ENCODE results near the gene TGFB1I1. TPM values are rescaled to one million over a fixed set of nuclear protein-coding genes. Genes with fewer than 3 reads are reported as not detected.

Gene TGFB1I1
- total RNA-seq, 1 donor from 2014 or later: 1.2 TPM

- DNase-seq (ENCODE audit: low spot score in 2 of 2) (no peak), FAIRE-seq (no peak)
These were observed 20.1 kb upstream of the TGFB1I1 start for GRCh38 chr16:31451681-31452351.

GRCh38 chr16:31452631-31453106, 19.3 kb upstream of the TGFB1I1 start:
- FAIRE-seq (no peak), DNase-seq (ENCODE audit: low spot score in 2 of 2) (no peak)

DNA sequence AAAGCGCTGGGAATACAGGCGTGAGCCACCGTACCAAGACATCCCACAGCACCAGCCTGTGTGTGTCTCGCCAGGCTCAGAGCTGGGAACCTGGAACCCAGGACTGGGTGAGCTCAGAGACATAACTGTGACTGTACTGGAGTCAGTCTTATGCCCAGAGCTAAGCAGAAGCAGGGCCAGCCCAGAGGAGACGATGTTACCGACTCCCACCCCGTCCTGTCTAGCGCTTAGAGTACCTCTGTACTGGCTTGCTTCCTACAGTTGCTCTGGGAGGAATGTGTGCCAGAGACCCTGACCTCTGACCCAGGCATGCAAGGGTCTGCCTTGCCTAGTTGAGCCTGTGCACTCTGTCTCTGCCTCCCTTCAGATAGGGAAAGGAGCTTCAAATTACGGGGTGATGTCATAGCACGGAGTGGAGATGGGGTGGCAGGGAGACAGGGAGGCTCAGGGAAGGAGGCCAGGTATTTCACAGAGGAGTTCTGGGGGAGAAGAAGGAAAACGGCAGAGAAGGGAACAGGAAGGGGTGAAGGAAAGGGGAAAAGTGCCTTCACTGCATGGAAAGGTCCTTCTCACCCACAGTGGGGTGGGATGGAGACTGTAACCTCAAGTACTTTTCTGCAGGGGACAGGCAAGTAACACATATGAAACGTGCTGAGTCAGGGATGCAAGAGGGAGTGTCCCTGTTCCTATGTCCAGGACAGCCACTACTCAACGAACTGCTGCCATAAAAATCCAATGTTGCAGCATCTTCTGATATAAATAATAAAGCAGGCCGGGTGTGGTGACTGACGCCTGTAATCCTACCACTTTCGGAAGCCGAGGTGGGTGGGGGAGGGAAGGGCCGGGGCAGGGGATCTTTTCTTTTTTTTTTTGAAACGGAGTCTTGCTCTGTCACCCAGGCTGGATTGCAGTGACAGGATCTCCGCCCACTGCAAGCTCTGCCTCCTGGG, 18.4 kb upstream of the TGFB1I1 start:
- no peak for DNase-seq (ENCODE audit: low spot score in 2 of 2)

DNA sequence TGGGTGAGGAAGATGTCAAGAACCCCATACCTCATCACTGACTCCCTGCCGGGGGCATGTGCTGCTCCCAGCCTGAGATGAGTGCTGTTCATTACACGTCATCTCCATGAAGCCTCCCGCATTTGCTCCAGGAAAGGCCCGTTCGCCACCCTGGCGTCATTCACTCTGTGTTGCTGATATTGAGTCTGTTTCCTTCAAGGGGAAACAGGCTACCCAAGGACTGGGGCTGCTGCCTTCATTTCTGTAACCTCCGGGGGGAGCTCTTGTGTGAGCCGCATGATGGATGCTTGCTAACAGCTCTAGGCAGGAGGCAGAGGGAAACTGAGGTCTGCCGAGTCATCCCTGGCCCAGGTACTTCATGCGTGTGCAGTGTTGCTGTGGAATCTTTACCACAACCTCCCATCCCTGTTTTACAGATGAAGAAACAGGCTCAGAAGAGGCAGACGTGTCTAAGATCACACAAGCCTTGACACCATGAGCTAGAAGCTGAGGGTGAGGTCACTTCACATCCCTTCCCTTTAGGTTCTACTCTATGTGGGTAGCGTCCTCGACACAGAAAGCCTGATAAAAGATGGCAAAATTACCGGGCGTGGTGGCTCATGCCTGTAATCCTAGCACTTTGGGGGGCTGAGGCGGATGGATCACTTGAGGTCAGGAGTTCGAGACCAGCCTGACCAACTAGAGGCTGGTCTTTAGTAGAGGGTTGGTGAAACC, 16.2 kb upstream of the TGFB1I1 start:
- DNase-seq (ENCODE audit: low spot score in 2 of 2) (no peak), FAIRE-seq (no peak)

More for the DNA sequence above, 18.4 kb upstream of the TGFB1I1 start:
- no peak for FAIRE-seq

- no peak for FAIRE-seq
- no peak for DNase-seq (ENCODE audit: low spot score in 2 of 2)
These were observed 15.0 kb upstream of the TGFB1I1 start for GRCh38 chr16:31456988-31457360.

DNA sequence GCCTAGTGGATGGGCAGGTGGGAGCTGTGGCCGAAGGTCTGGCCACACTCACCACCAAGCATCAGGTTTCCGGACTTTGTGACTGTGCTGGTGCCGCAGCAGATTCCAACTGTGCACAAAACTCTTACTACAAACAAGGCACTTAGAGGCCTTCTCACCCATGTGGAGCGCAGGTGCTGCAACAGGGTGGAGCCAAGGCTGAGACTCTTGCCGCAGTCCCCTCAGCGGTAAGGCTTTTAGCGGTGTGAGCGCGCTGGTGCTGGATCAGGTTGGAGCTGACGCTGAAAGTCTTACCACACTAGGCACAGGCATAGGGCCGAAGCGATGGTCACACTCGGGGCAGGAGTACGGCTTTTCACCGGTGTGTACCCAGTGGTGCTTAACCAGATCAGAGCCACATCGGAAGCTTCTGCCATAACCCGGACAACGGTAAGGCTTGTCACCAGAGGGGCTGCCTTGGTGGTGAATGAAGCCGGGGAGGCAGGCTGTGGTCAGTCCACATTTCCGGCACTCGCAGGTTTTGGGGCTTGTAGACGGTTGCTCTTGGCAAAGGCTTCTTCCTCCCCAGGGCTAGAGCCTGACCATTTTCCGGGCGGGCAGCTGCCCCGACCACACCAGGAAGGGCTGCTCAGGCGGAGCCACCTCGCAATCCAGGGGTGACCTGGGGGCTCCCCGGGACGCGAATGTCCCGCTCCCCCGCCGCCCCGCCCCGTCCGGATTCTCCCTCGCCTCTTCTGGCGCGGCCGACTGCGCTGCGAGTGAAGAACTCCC, 13.7 kb upstream of the TGFB1I1 start:
- DNase-seq (ENCODE audit: low spot score in 2 of 2): no peak

DNA sequence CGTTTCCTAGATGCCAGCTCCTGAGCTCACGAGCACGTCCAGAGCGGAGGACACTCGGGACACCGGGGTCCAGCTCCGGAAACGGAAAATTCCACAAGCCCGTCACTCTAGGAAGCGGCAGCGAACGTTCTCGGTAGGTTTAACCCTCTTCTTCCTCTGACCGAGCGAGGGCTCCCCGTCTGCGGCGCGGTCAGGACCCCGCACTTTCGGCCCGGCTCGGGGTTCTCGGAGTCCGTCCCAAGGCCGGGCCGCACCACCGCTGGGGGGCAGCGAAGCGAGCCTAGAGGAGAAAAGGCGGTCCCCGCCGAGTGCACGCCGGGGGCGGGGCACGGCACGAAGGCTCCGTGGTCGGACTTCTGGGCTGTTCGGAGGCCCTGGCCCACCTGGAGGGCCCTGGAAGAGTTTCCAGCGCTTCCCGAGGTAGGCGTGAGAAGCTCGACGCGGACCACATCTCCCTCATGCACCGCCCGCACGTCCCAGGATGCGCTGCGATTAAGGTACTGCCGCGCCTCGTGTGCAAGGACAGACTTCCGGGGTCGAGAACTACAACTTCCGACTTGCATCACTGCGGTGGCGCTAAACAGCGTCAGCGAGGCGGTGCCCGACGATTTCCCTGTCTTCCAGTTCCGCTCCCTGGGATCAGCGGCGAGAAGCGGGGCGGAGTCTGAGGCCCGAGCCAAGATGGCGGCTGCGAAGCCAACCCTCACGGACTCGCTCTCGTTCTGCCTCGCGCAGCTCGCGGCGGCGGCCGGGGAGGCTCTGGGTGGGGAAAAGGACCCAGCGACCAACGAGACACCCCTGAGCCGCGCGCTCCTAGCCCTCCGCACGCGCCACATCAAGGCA, 12.9 kb upstream of the TGFB1I1 start, which contains the start of gene ARMC5:
Gene ARMC5 (plus strand): TSS at position 658 of the 843 bp plus-strand sequence. CDS start 24 bp downstream, at position 682.
- DNase-seq (ENCODE audit: low spot score in 2 of 2) (peak; percentile 92 to 96), FAIRE-seq (no peak)

More for the DNA sequence above, 13.7 kb upstream of the TGFB1I1 start:
- FAIRE-seq: no peak

- FAIRE-seq (no peak), DNase-seq (ENCODE audit: low spot score in 2 of 2) (peak; percentile 96 to 98)
These were observed 12.0 kb upstream of the TGFB1I1 start for GRCh38 chr16:31459687-31460581.

DNA sequence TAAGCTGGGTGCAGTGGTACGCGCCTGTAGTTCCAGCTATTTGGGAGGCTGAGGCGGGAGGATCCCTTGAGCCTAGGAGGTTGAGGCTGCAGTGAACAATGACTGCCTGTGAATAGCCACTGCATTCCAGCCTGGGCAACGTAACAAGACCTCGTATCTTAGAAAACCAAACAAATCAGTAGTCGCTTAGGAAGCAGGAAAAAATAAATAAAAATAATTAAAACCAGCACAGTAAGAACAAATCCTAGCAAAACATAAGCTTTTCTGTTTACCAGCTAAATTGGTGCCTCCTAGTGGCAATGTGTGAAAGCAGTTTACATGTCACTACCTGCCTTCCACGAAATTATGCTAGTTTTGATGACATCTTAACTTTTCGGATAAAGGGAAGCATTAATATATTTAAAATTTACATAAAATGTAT, 11.4 kb upstream of the TGFB1I1 start:
- no peak for FAIRE-seq
- DNase-seq (ENCODE audit: low spot score in 2 of 2): peak in 1 of 2 donors; percentile 40

DNA sequence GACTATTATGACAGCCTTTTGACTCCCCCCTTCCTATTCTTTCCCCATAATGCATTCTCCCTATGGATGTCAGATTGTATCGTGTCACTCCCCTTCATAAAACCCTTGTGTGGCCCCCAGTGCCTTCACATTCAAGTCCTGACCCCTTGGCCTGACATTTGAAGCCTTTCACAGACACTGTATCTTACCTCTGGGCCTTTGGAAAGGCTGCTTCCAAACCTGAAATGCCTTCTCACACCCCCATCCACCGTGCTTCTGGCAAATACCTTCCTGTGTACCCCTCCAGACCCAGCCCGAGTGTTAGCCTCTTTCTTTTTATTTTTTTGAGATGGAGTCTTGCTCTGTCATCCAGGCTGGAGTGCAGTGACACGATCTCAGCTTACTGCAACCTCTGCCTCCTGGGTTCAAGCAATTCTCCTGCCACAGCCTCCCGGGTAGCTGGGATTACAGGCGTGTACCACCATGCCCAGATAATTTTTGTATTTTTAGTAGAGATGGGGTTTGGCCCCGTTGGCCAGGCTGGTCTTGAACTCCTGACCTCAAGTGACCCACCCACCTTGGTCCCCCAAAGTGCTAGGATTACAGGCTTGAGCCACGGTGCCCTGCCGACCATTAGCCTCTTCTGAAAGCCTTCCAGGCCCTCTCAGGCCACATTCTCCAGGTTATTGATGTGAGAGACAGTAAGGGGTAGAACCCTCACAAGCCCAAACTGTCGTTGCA, 10.6 kb upstream of the TGFB1I1 start:
- FAIRE-seq (no peak), DNase-seq (ENCODE audit: low spot score in 2 of 2) (no peak)

- no peak for DNase-seq (ENCODE audit: low spot score in 2 of 2)
- no peak for FAIRE-seq
These were observed 9.8 kb upstream of the TGFB1I1 start for GRCh38 chr16:31461921-31462804.

GRCh38 chr16:31464348-31464769, 7.6 kb upstream of the TGFB1I1 start:
- FAIRE-seq: no peak
- no peak for DNase-seq (ENCODE audit: low spot score in 2 of 2)

- no peak for DNase-seq (ENCODE audit: low spot score in 2 of 2)
- no peak for FAIRE-seq
These were observed 7.1 kb upstream of the TGFB1I1 start for GRCh38 chr16:31464781-31465260.

DNA sequence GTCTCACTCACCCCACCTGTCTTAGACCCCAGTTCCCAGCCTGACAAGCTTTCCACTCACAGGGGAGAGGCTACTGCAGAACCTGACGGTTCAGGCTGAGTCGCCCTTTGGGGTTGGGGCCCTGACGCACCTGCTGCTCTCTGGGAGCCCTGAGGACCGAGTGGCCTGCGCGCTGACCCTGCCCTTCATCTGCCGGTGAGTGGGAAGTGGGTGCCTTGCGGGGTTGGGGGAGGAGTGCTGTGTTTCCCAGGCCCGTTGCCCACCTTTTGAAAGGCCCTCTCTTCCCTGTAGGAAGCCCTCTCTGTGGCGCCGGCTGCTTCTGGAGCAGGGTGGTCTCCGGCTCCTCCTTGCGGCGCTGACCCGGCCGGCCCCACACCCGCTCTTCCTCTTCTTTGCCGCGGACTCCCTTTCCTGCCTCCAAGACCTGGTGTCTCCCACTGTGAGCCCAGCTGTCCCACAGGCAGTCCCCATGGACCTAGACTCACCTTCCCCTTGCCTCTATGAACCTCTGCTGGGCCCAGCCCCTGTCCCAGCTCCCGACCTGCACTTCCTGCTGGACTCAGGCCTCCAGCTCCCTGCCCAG, 6.1 kb upstream of the TGFB1I1 start:
- FAIRE-seq (no peak), DNase-seq (ENCODE audit: low spot score in 2 of 2) (peak in 1 of 2 donors; percentile 16)

- DNase-seq (ENCODE audit: low spot score in 2 of 2): peak in 1 of 2 donors; percentile 17
- no peak for FAIRE-seq
These were observed 5.5 kb upstream of the TGFB1I1 start for GRCh38 chr16:31466381-31466841.

All from frontal cortex (tissue), 4 donors.